ENCODE measurements around the gene BPHL. TPM values are rescaled to one million over a fixed set of nuclear protein-coding genes. Genes with fewer than 3 reads are reported as not detected.
"Not testable (repeated sequence)": the region's sequence is repeated elsewhere in the genome, so short reads cannot be mapped to it uniquely, and the experiment has no call there.

Gene BPHL
- total and polyA plus RNA-seq, 2 of the 4 experiments (the other 2 are of a cell fraction) = 14.7 to 16.3 TPM

DNA sequence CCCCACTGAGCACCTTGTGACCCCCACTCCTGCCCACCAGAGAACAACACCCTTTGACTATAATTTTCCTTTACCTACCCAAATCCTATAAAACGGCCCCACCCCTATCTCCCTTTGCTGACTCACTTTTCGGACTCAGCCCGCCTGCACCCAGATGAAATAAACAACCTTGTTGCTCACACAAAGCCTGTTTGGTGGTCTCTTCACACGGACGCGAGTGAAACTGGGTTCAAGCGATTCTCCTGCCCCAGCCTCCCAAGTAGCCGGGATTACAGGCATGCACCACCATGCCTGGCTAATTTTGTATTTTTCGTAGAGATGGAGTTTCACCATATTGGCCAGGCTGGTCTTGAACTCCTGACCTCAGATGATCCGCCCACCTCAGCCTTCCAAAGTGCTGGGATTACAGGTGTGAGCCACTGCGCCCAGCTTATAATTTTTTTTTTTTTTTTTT, 55.2 kb downstream of the BPHL start:
- in situ Hi-C loops (cut with MboI; ENCODE audit: low sequenced_read_pairs); POLR2A ChIA-PET (ENCODE audit: unreplicated experiment): not testable (repeated sequence)

More for the DNA sequence above, 55.2 kb downstream of the BPHL start:
- H3K9me3 ChIP-seq (ENCODE audit: control insufficient read depth, insufficient read depth, low read length); H3K27ac ChIP-seq (ENCODE audit: insufficient read depth, low read length); H3K79me1 ChIP-seq (ENCODE audit: low read depth in 1 of 2, low read length in 2 of 2); H4K20me1 ChIP-seq (ENCODE audit: insufficient read depth, low read length); dilution Hi-C loops (cut with HindIII; ENCODE audit: low sequenced_read_pairs, unreplicated experiment); CTCF ChIA-PET; H3K9me1 ChIP-seq (ENCODE audit: insufficient read depth, low read length); H3K18ac ChIP-seq (ENCODE audit: low read depth, low read length); H3K4me3 ChIP-seq (ENCODE audit: insufficient read depth, low read depth, low read length); ATAC-seq (ENCODE audit: low read depth); H4K5ac ChIP-seq (ENCODE audit: low read depth, low read length); H3K14ac ChIP-seq (replicated peaks; ENCODE audit: low read depth, low read length); H3K4me1 ChIP-seq (ENCODE audit: control insufficient read depth, insufficient read depth, low read length); H3K23ac ChIP-seq (ENCODE audit: low read depth, low read length); DNase-seq; H2BK20ac ChIP-seq (ENCODE audit: low read depth, low read length); H3K36me3 ChIP-seq (ENCODE audit: control insufficient read depth, insufficient read depth, low read length); H3K4ac ChIP-seq (ENCODE audit: low read depth, low read length); intact Hi-C loops (cut with micrococcal nuclease); H2AK9ac ChIP-seq (replicated peaks; ENCODE audit: low read depth, low read length, poor library complexity); H3K27me3 ChIP-seq (ENCODE audit: control insufficient read depth, insufficient read depth, low read length); H4K8ac ChIP-seq (ENCODE audit: low read depth in 2 of 2, low read length in 2 of 2); H3K4me2 ChIP-seq (ENCODE audit: low read depth, low read length); H3K56ac ChIP-seq (ENCODE audit: extremely low read depth, insufficient read depth, low read length); H2BK120ac ChIP-seq (ENCODE audit: low read depth, low read length); H3K9ac ChIP-seq (ENCODE audit: low read depth, low read length); H2AK5ac ChIP-seq (ENCODE audit: low read depth, low read length); H4K91ac ChIP-seq (ENCODE audit: insufficient read depth, low read depth, low read length); BruUV-seq (replicated peaks); H2AFZ ChIP-seq (replicated peaks; ENCODE audit: low read length, poor library complexity); H2BK5ac ChIP-seq (ENCODE audit: low read depth, low read length, poor library complexity, severe bottlenecking); H2BK15ac ChIP-seq (ENCODE audit: low read depth, low read length): not testable (repeated sequence)
- 100% methylated on average over 2 of the region's 11 CpGs; no CpG with 5 or more reads in 1 of the 2 experiments for WGBS, 2 experiments (ENCODE audit: extremely low coverage in 2 of 2, insufficient read length in 1 of 2)

Measured in IMR-90 (cell line).